Prostate gland (tissue), 2 donors: ENCODE measurements around the gene CTNNBL1. TPM values are rescaled to one million over a fixed set of nuclear protein-coding genes. Genes with fewer than 3 reads are reported as not detected.

Experiments
- DNase-seq: peaks from one replicate; pipeline ENCODE4 v3.0.0-alpha.2; 2019; ENCODE audit warnings: low spot score
- H3K27ac ChIP-seq, 2 donors: fragments of 200-600 bp; sonication (generic); 2 replicates each; pipeline ENCODE4 v1.5.1; 2017 to 2019
- H3K27me3 ChIP-seq: fragments of 200-600 bp; sonication (generic); replicated peaks from 2 replicates; pipeline ENCODE4 v1.5.1; 2019; ENCODE audit not compliant: insufficient read depth
- H3K36me3 ChIP-seq, 2 donors: fragments of 200-600 bp; sonication (generic); 1 replicate in 1 of 2; 2 replicates in 1 of 2; pipeline versions ENCODE4 v1.5.1 to v1.8.1; 2017 to 2019
- H3K4me1 ChIP-seq: fragments of 200-600 bp; sonication (generic); replicated peaks from 2 replicates; pipeline ENCODE4 v1.5.1; 2019
- H3K4me3 ChIP-seq, 2 donors: fragments of 200-600 bp; sonication (generic); 2 replicates each; pipeline ENCODE4 v1.5.1; 2017 to 2019
- H3K9me3 ChIP-seq: fragments of 200-600 bp; sonication (generic); 2 replicates; pipeline ENCODE4 v1.5.1; 2017
- POLR2A ChIP-seq: fragments of 450-650 bp; IDR thresholded peaks from one replicate; pipeline ENCODE4 v1.6.1; 2016; ENCODE audit warnings: antibody characterized with exemption, mild to moderate bottlenecking
- POLR2AphosphoS5 ChIP-seq: sonication (generic); formaldehyde crosslinking; IDR thresholded peaks from one replicate; pipeline ENCODE4 v1.6.1; 2017; ENCODE audit warnings: antibody characterized with exemption
- WGBS: methylation state at CpG from one replicate; pipeline ENCODE4 v1.1.5; 2018; 5-methylcytosine and 5-hydroxymethylcytosine counted together
- intact Hi-C: fragments of 100-400 bp; cut with DNase I; formaldehyde crosslinking; loops from one replicate; pipeline ENCODE4 v1.14.2; 2022
- total RNA-seq, 2 donors: library from RNA; depleted of rRNA; stranded (reverse); fragments of >200 nt; gene quantifications; one replicate each; pipeline ENCODE4 v1.1.0, GENCODE V29; 2016
- TF ChIP-seq, protein P1 (sequence below), 4 experiments: fragments of 200-600 bp in 2 of 4; fragments of 450-650 bp in 2 of 4; sonication (generic) in 2 of 4; IDR thresholded peaks; 1 replicate in 3 of 4; 2 replicates in 1 of 4; pipeline ENCODE4 v1.5.1; 2016 to 2019; ENCODE audit warnings: antibody characterized with exemption in 4 of 4, mild to moderate bottlenecking in 2 of 4, moderate library complexity in 2 of 4

CTNNBL1 gene
- total RNA-seq, 2 donors from 2014 or later, result 29.9 to 61.0 TPM

DNA sequence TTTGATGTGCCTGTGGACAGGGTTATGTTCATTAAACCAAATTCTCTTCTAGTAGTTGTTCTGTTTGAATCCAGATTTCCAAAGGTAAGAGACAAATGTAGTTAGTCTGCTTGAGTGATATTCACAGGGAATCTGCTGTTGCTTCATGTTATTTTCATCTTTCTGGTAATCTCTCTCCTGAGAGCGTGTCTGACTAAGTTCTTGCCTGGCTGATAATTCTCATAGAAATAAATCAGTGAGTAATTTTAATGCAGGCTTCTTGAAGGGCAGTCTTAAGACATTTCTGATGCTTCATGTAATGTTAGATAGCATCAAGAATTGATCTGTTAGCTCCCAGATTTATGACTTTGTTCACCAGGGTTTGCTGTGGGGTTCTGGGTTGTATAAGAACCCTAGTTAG lies 54.2 kb downstream of the CTNNBL1 start:
- DNase-seq, result no peak
- H3K4me1 ChIP-seq, result no peaks in the 10 kb centered on the region
- WGBS, result 100% methylated on average over 1 of the region's 1 CpG
- H3K4me3 ChIP-seq, result no peak overlapping the region
- H3K9me3 ChIP-seq, result no peaks in the 10 kb centered on the region
- no peaks in the 10 kb centered on the region for H3K36me3 ChIP-seq
- intact Hi-C loops, result no loop called here
- H3K27ac ChIP-seq, result no peak overlapping the region
- TF ChIP-seq POLR2A (no peak), POLR2AphosphoS5 (no peak)
- TF ChIP-seq, protein P1, sequence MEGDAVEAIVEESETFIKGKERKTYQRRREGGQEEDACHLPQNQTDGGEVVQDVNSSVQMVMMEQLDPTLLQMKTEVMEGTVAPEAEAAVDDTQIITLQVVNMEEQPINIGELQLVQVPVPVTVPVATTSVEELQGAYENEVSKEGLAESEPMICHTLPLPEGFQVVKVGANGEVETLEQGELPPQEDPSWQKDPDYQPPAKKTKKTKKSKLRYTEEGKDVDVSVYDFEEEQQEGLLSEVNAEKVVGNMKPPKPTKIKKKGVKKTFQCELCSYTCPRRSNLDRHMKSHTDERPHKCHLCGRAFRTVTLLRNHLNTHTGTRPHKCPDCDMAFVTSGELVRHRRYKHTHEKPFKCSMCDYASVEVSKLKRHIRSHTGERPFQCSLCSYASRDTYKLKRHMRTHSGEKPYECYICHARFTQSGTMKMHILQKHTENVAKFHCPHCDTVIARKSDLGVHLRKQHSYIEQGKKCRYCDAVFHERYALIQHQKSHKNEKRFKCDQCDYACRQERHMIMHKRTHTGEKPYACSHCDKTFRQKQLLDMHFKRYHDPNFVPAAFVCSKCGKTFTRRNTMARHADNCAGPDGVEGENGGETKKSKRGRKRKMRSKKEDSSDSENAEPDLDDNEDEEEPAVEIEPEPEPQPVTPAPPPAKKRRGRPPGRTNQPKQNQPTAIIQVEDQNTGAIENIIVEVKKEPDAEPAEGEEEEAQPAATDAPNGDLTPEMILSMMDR (IDR thresholded peaks at IDR 0.05), result no peak
- no peaks in the 10 kb centered on the region for H3K27me3 ChIP-seq

GRCh38 chr20:37749218-37749617 lies 55.4 kb downstream of the CTNNBL1 start:
- H3K9me3 ChIP-seq, result no peaks in the 10 kb centered on the region
- intact Hi-C loops, result no loop called here
- H3K27ac ChIP-seq, result no peak overlapping the region
- TF ChIP-seq POLR2AphosphoS5 (no peak), POLR2A (no peak)
- TF ChIP-seq, protein P1 (IDR thresholded peaks at IDR 0.05), result no peak
- no peak overlapping the region for H3K4me3 ChIP-seq
- no peaks in the 10 kb centered on the region for H3K4me1 ChIP-seq
- H3K36me3 ChIP-seq, result no peaks in the 10 kb centered on the region
- DNase-seq, result no peak
- WGBS, result 62% methylated on average over 4 of the region's 4 CpGs
- H3K27me3 ChIP-seq, result no peaks in the 10 kb centered on the region

DNA sequence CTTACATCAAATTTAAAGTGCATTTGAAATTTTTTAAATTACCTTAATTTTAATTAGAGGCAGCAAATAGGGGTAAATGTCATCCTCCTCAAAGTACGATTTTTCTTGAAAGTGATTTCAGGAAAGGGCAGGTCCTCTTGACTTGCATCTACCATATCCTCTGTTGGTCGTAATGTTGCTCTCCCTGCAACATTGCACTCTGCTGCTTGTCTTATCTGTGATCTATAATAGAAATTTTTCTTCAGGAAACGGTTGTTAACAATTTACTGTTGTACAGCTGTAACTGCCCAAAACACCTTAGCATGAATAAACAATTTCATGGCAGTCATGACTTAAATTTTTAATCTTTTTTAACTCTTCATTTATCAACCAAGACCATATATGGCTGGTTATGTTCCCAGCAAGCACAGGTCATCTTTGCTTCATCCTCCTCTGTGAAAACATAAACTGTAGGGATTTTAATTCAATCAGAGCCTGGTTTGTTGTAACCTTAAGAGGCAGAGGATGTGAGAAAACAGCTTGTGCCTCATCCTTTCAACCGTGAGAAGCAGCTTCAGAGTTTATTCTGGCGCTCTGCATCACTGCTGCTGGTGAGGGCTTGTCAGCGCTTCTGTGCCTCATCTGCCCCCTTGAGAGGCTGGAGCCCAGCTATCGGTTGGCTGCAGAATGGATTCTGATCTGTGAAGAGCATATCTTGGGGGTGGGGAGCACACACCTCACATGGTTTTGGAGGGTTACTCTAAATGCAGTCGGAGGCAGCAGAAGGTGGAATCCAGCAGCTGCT lies 56.0 kb downstream of the CTNNBL1 start:
- DNase-seq, result no peak
- Histone ChIP-seq H3K9me3 (no peaks in the 10 kb centered on the region), H3K36me3 (no peaks in the 10 kb centered on the region), H3K4me1 (no peaks in the 10 kb centered on the region), H3K27ac (no peak overlapping the region), H3K27me3 (no peaks in the 10 kb centered on the region), H3K4me3 (no peak overlapping the region)
- WGBS, result 51% methylated on average over 8 of the region's 8 CpGs
- intact Hi-C loops, result no loop called here
- TF ChIP-seq, protein P1 (IDR thresholded peaks at IDR 0.05), result no peak
- TF ChIP-seq POLR2A, result no peak
- TF ChIP-seq POLR2AphosphoS5, result no peak

DNA sequence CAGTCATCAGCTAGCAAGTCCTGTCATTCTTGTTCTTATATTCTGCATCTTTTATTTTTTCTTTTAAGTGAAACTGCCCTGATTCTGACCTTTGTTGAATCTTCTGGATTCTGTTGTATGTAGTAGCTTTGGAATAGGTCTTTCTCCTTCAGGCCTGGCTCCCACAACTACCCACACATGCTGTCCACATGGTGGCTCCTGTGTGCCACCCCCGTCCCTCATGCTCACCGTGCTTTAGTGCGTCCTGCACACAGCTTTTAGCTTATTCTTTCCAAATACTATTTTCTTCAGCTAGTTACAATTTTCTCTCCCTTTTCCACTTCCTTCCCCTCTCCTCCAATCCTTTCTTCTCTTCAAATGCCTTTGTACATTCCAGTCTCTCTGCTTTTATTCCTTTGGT lies 61.8 kb downstream of the CTNNBL1 start:
- Histone ChIP-seq H3K36me3 (no peaks in the 10 kb centered on the region), H3K27me3 (no peaks in the 10 kb centered on the region), H3K4me1 (peaks cover 6% of the 10 kb centered on the region), H3K4me3 (no peak overlapping the region), H3K9me3 (no peaks in the 10 kb centered on the region), H3K27ac (no peak overlapping the region)
- 61% methylated on average over 3 of the region's 3 CpGs for WGBS
- TF ChIP-seq, protein P1 (IDR thresholded peaks at IDR 0.05), result peak in 1 of 4 experiments; percentile 34
- no peak for TF ChIP-seq POLR2A
- intact Hi-C loops, result no loop called here
- no peak for DNase-seq

DNA sequence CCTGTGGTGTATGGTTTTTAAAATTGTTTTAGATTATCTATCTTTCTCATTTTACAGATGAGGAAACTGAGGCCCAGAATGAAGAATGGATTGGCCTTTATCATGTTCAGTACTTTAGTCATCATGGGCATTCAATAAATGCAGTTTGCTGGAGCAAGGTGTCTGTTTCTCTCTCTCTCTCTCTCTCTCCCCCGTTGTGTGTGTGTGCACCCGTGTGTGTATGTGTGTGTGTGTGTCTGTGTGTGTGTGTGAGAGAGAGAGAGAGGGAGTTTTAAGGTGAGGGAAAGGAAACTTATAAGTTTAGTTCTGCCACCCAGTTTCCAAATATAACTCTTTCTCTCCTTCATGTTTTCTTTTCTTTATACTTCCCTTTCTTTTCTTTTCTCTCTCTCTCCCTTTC lies 62.4 kb downstream of the CTNNBL1 start:
- DNase-seq, result no peak
- WGBS, result 75% methylated on average over 2 of the region's 2 CpGs
- Histone ChIP-seq H3K36me3 (no peaks in the 10 kb centered on the region), H3K9me3 (no peaks in the 10 kb centered on the region), H3K27me3 (no peaks in the 10 kb centered on the region), H3K4me3 (no peak overlapping the region), H3K4me1 (peaks cover 6% of the 10 kb centered on the region), H3K27ac (no peak overlapping the region)
- intact Hi-C loops, result no loop called here
- TF ChIP-seq, protein P1 (IDR thresholded peaks at IDR 0.05), result no peak
- no peak for TF ChIP-seq POLR2AphosphoS5
- TF ChIP-seq POLR2A, result no peak
